Body of pancreas (tissue), 4 donors: Measurements from ENCODE around the gene CHRNA1. TPM values are rescaled to one million over a fixed set of nuclear protein-coding genes. Genes with fewer than 3 reads are reported as not detected.

Experiments used
- ATAC-seq: fragments of 150-250 bp; one replicate; pipeline ENCODE4 v1.9.1; 2016
- DNase-seq, 4 donors: peaks; one replicate each; pipeline ENCODE4 v3.0.0-alpha.2; 2019
- H3K27ac ChIP-seq, 4 donors: fragments of 200-600 bp; sonication (generic); 1 replicate in 3 of 4; 2 replicates in 1 of 4; pipeline versions ENCODE4 v1.5.1 to v1.6.1; 2016 to 2019; ENCODE audit warnings: mild to moderate bottlenecking in 1 of 4, mixed read lengths in 1 of 4, moderate library complexity in 1 of 4
- H3K27me3 ChIP-seq, 2 donors: fragments of 200-600 bp; sonication (generic); one replicate each; pipeline ENCODE4 v1.6.0; 2016; ENCODE audit warnings: mild to moderate bottlenecking in 1 of 2
- H3K36me3 ChIP-seq, 2 donors: fragments of 200-600 bp; sonication (generic); replicated peaks in 1 of 2; 2 replicates each; pipeline ENCODE4 v1.5.1; 2016; ENCODE audit warnings: low read depth in 2 of 2; ENCODE audit not compliant: insufficient read depth in 1 of 2
- H3K4me1 ChIP-seq: fragments of 200-600 bp; sonication (generic); one replicate; pipeline ENCODE4 v1.6.0; 2016
- H3K4me3 ChIP-seq, 2 donors: fragments of 200-600 bp; sonication (generic); 1 replicate in 1 of 2; 2 replicates in 1 of 2; pipeline ENCODE4 v1.5.1; 2016 to 2019
- H3K9me3 ChIP-seq, 3 donors: fragments of 200-600 bp; sonication (generic); 1 replicate in 2 of 3; 2 replicates in 1 of 3; pipeline ENCODE4 v1.5.1; 2016
- CTCF ChIP-seq, 7 experiments: fragments of 450-650 bp in 4 of 7; fragments of 200-600 bp in 3 of 7; sonication (generic) in 3 of 7; IDR thresholded peaks; one replicate each; pipeline ENCODE4 v1.5.1; 2016 to 2019; ENCODE audit warnings: antibody characterized with exemption in 7 of 7
- POLR2A ChIP-seq, 3 donors: fragments of 450-650 bp; IDR thresholded peaks; one replicate each; pipeline ENCODE4 v1.6.1; 2016; ENCODE audit warnings: antibody characterized with exemption in 3 of 3, mild to moderate bottlenecking in 2 of 3
- WGBS, 2 donors: methylation state at CpG; one replicate each; pipeline ENCODE4 v1.1.5; 2017; 5-methylcytosine and 5-hydroxymethylcytosine counted together
- intact Hi-C: fragments of 100-400 bp; cut with DNase I; formaldehyde crosslinking; loops from one replicate; pipeline ENCODE4 v1.15.1; 2023
- total RNA-seq, 2 donors: library from RNA; depleted of rRNA; stranded (reverse); fragments of >200 nt; gene quantifications; one replicate each; pipeline ENCODE4 v1.1.0, GENCODE V29; 2016

CHRNA1 gene
- total RNA-seq, 2 donors from 2014 or later: not detected

GRCh38 chr2:174744111-174744510 lies 20.2 kb downstream of the CHRNA1 start:
- Histone ChIP-seq H3K4me3 (no peak overlapping the region), H3K9me3 (no peaks in the 10 kb centered on the region), H3K36me3 (no peaks in the 10 kb centered on the region), H3K27ac (no peak overlapping the region), H3K27me3 (no peaks in the 10 kb centered on the region), H3K4me1 (no peaks in the 10 kb centered on the region)
- TF ChIP-seq CTCF (IDR thresholded peaks at IDR 0.05): no peak
- TF ChIP-seq POLR2A (IDR thresholded peaks at IDR 0.05): no peak
- 65 to 94% methylated on average over 1 to 2 of the region's 2 CpGs for WGBS, 2 donors
- intact Hi-C loops: no loop called here
- ATAC-seq (no peak), DNase-seq (no peak)

- 90 to 96% methylated on average over 3 of the region's 3 CpGs for WGBS, 2 donors
- no peak for DNase-seq
- no peak overlapping the region for H3K4me3 ChIP-seq
Measured at GRCh38 chr2:174740721-174741120, 23.6 kb downstream of the CHRNA1 start.

GRCh38 chr2:174738841-174739240 lies 25.4 kb downstream of the CHRNA1 start:
- no peaks in the 10 kb centered on the region for H3K4me1 ChIP-seq
- no peak overlapping the region for H3K4me3 ChIP-seq
- H3K9me3 ChIP-seq: no peaks in the 10 kb centered on the region
- intact Hi-C loops: no loop called here
- no peaks in the 10 kb centered on the region for H3K36me3 ChIP-seq
- 70 to 77% methylated on average over 4 of the region's 4 CpGs for WGBS, 2 donors
- H3K27ac ChIP-seq: no peak overlapping the region
- H3K27me3 ChIP-seq: no peaks in the 10 kb centered on the region
- ATAC-seq: no peak
- no peak for DNase-seq
- no peak for TF ChIP-seq CTCF (IDR thresholded peaks at IDR 0.05)
- TF ChIP-seq POLR2A (IDR thresholded peaks at IDR 0.05): no peak

More at GRCh38 chr2:174740721-174741120, 23.6 kb downstream of the CHRNA1 start:
- TF ChIP-seq CTCF (IDR thresholded peaks at IDR 0.05) (no peak), POLR2A (IDR thresholded peaks at IDR 0.05) (no peak)
- H3K36me3 ChIP-seq: no peaks in the 10 kb centered on the region
- intact Hi-C loops: no loop called here
- ATAC-seq: no peak
- H3K9me3 ChIP-seq: no peaks in the 10 kb centered on the region
- H3K27ac ChIP-seq: no peak overlapping the region
- H3K27me3 ChIP-seq: no peaks in the 10 kb centered on the region
- H3K4me1 ChIP-seq: no peaks in the 10 kb centered on the region

GRCh38 chr2:174731546-174731945 lies 32.7 kb downstream of the CHRNA1 start:
- Histone ChIP-seq H3K36me3 (no peaks in the 10 kb centered on the region), H3K4me3 (no peak overlapping the region), H3K27me3 (peaks cover 0 to 18% of the 10 kb centered on the region in 2 donors), H3K27ac (no peak overlapping the region), H3K4me1 (peaks cover 16% of the 10 kb centered on the region), H3K9me3 (no peaks in the 10 kb centered on the region)
- TF ChIP-seq CTCF (IDR thresholded peaks at IDR 0.05) (no peak), POLR2A (IDR thresholded peaks at IDR 0.05) (no peak)
- WGBS, 2 donors: 81 to 84% methylated on average over 7 of the region's 7 CpGs
- intact Hi-C loops: no loop called here
- ATAC-seq: no peak
- DNase-seq: no peak

- intact Hi-C loops: no loop called here
- TF ChIP-seq POLR2A (IDR thresholded peaks at IDR 0.05) (no peak), CTCF (IDR thresholded peaks at IDR 0.05) (no peak)
- WGBS, 2 donors: 73 to 98% methylated on average over 7 to 11 of the region's 12 CpGs
- Histone ChIP-seq H3K4me1 (peaks cover 16% of the 10 kb centered on the region), H3K27me3 (peaks cover 0 to 18% of the 10 kb centered on the region in 2 donors), H3K4me3 (no peak overlapping the region), H3K9me3 (no peaks in the 10 kb centered on the region), H3K36me3 (no peaks in the 10 kb centered on the region), H3K27ac (no peak overlapping the region)
- no peak for DNase-seq
- no peak for ATAC-seq
Measured at GRCh38 chr2:174730698-174731018, 33.6 kb downstream of the CHRNA1 start.
